CD4-positive, CD25-positive, alpha-beta regulatory T cell (primary cell): Measurements from ENCODE around the gene RASL10B. TPM values are rescaled to one million over a fixed set of nuclear protein-coding genes. Genes with fewer than 3 reads are reported as not detected.

ENCODE experiments used
- ATAC-seq, 2 donors: fragments of 150-1000 bp; cut with Tn5 transposase; one replicate each; pipeline ENCODE4 v1.10.0; 2021; ENCODE audit warnings: low read depth in 2 of 2, moderate number of reproducible peaks in 2 of 2, moderate library complexity in 1 of 2
- DNase-seq, 3 donors: peaks; one replicate each; pipeline versions ENCODE4 v3.0.0 to v3.0.0-alpha.2; 2012 to 2022; ENCODE audit warnings: mixed read lengths in 1 of 3
- H3K27ac ChIP-seq: one replicate; pipeline ENCODE4 v1.7.0; 2013; ENCODE audit warnings: mild to moderate bottlenecking, low read length; ENCODE audit not compliant: insufficient read depth, poor library complexity, severe bottlenecking
- H3K27me3 ChIP-seq: one replicate; pipeline ENCODE4 v1.7.0; 2013; ENCODE audit warnings: low read length; ENCODE audit not compliant: control insufficient read depth, insufficient read depth
- H3K36me3 ChIP-seq: one replicate; pipeline ENCODE4 v1.7.0; 2013; ENCODE audit warnings: mild to moderate bottlenecking, low read length, moderate library complexity; ENCODE audit not compliant: control insufficient read depth, insufficient read depth
- H3K4me1 ChIP-seq: 2 replicates; pipeline ENCODE4 v1.7.0; 2013; ENCODE audit warnings: mild to moderate bottlenecking, low read length; ENCODE audit not compliant: insufficient read depth, control insufficient read depth, poor library complexity, severe bottlenecking
- H3K4me3 ChIP-seq: one replicate; pipeline ENCODE4 v1.7.0; 2013; ENCODE audit warnings: low read depth, mild to moderate bottlenecking, low read length, moderate library complexity
- H3K9me3 ChIP-seq, 2 experiments: 1 replicate in 1 of 2; 2 replicates in 1 of 2; pipeline ENCODE4 v1.7.0; 2013; ENCODE audit warnings: low read length in 2 of 2, mild to moderate bottlenecking in 1 of 2, moderate library complexity in 1 of 2; ENCODE audit not compliant: control insufficient read depth in 2 of 2
- H3K27ac Mint-ChIP-seq, 3 donors: one replicate each; pipeline ENCODE4 v1.8.0; 2020 to 2022; ENCODE audit warnings: mild to moderate bottlenecking in 3 of 3, mixed read lengths in 3 of 3, moderate library complexity in 2 of 3
- H3K27me3 Mint-ChIP-seq: one replicate; pipeline ENCODE4 v1.8.0; 2022; ENCODE audit warnings: mild to moderate bottlenecking, mixed read lengths
- H3K36me3 Mint-ChIP-seq: one replicate; pipeline ENCODE4 v1.8.0; 2020; ENCODE audit warnings: mixed read lengths
- H3K4me1 Mint-ChIP-seq, 4 donors: one replicate each; pipeline ENCODE4 v1.8.0; 2020 to 2022; ENCODE audit warnings: mixed read lengths in 4 of 4, mild to moderate bottlenecking in 1 of 4
- H3K4me3 Mint-ChIP-seq, 4 donors: one replicate each; pipeline ENCODE4 v1.8.0; 2020 to 2022; ENCODE audit warnings: mild to moderate bottlenecking in 4 of 4, mixed read lengths in 4 of 4, moderate library complexity in 3 of 4
- H3K9me3 Mint-ChIP-seq, 7 donors: one replicate each; pipeline ENCODE4 v1.8.0; 2020 to 2022; ENCODE audit warnings: mixed read lengths in 7 of 7, mild to moderate bottlenecking in 3 of 7, moderate library complexity in 2 of 7
- polyA plus RNA-seq, 4 donors: library from polyadenylated mRNA; unstranded; fragments of 300-500 nt; fragmentation: Illumina TruSeq; gene quantifications; one replicate each; pipeline ENCODE4 v1.2.3, GENCODE V29; 2021
- total RNA-seq: library from RNA; stranded (reverse); gene quantifications from one replicate; pipeline ENCODE4 v1.2.3, GENCODE V29; 2022

The RASL10B gene
- total and polyA plus RNA-seq, 5 donors from 2014 or later, result 0.14 TPM; not detected in 4

DNA sequence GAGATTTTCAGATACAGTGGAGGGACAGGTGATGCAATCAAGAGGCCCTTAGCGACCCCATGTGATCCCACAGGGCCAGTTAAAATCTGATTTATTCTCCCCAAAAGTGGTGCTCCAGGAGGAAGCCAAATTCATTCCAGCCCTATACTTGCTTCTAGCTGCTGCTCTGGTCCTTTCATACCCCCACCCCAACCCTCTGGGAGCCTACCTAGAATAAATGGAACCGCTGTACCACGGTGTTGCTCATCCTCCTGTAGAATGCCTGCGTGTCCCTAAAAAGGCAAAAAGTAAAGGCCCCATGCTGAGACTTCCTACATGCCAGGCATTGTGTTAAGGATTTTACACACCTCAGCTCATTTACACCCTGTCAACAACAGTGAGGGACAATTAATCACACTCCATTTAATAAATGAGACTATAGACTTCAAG is 2.0 kb upstream of the RASL10B start:
- Mint-ChIP-seq H3K4me1 (peaks cover 7 to 28% (median 11%) of the 10 kb centered on the region in 4 donors), H3K27me3 (peaks cover 15% of the 10 kb centered on the region), H3K4me3 (peak overlapping the region in 2 of 4 donors; percentile 11 to 40), H3K36me3 (peaks cover 37% of the 10 kb centered on the region), H3K9me3 (no peaks in the 10 kb centered on the region), H3K27ac (no peak overlapping the region)
- ATAC-seq, result no peak
- H3K27me3 ChIP-seq, result no peaks in the 10 kb centered on the region
- DNase-seq, result no peak
- peaks cover 25% of the 10 kb centered on the region for H3K36me3 ChIP-seq
- H3K4me1 ChIP-seq, result peaks cover 7% of the 10 kb centered on the region
- H3K9me3 ChIP-seq, result no peaks in the 10 kb centered on the region
- no peak overlapping the region for H3K27ac ChIP-seq
- H3K4me3 ChIP-seq, result no peak overlapping the region

DNA sequence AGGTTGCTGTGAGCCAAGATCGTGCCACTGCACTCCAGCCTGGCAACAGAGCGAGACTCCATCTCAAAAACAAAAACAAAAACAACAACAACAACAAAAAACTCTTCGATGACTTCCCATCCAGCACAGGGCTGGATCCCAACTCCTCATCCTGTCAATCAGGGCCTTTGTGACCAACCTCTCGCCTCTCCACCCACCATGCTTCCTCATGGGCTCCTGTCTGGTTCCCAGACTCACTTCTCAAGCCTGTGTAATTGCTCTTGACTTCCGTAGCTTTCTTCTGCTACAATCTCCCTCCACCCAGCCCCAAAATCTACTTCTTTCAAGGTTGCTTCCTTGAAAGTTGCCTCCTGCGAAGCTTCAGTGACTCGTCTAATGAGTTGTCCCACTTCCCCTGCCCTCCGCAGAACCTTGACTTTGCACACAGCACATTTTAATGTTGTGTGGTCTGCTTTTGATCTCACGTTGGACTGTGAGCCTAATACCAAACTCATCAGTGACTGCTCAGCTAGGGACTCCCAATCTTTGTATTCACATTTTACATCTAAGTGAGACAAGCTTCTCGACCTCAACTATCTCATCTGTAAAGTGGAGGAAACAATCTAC is 936 bp upstream of the RASL10B start:
- Histone ChIP-seq H3K4me3 (no peak overlapping the region), H3K9me3 (no peaks in the 10 kb centered on the region), H3K27ac (no peak overlapping the region), H3K36me3 (peaks cover 14% of the 10 kb centered on the region), H3K27me3 (no peaks in the 10 kb centered on the region), H3K4me1 (peaks cover 7% of the 10 kb centered on the region)
- peaks cover 26% of the 10 kb centered on the region for H3K36me3 Mint-ChIP-seq
- ATAC-seq, result no peak
- peaks cover 7 to 28% (median 11%) of the 10 kb centered on the region in 4 donors for H3K4me1 Mint-ChIP-seq
- H3K27ac Mint-ChIP-seq, result peak overlapping the region; percentile 56 to 71 (median 67)
- peak overlapping the region in 3 of 4 donors; percentile 62 to 81 (median 62) for H3K4me3 Mint-ChIP-seq
- no peak for DNase-seq
- no peaks in the 10 kb centered on the region for H3K9me3 Mint-ChIP-seq
- peaks cover 19% of the 10 kb centered on the region for H3K27me3 Mint-ChIP-seq

DNA sequence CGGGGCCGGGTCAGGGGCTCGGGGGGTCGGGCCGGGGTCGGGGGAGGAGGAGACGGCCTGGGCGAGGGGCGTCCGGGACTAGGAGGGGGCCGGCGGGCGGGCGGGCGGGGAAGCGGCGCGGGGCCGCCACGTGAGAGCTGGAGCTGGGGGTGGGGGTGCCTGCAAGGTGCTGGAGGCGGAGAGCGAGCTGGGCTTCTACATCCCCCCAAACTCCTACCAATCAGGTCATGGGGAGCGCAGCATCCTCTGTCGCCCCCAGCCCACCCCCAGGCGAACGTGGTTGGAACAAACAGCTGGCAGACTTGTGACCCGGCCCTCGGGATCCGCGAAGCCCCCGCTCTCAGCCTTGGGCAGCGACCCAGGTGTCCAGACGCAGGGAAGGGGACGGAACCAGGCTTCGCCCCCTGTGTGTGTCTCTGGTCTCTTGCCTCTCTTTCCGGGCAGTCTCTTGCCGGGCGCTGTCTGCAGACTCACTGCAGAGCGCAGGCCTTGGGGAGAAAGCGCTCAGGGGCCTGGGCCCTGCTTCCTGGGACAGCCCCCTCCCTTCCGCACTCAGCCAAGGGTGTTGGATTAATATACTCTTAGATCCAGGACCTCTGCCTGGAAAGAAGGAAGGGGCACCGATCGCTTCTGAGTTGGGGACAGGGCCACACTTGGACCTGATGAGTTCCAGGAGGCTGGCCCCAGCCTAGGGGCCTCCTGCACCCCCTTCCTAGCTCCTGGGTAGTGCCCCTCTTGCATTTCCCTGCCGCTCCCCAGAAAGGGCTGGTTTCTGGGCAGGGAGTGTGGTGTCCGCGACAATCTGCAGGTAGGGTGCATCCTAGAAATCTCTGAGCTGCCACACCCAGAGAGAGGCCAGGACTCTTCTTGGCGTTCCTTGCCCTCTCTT is 722 bp downstream of the RASL10B start:
- peaks cover 1% of the 10 kb centered on the region for H3K36me3 ChIP-seq
- no peak for DNase-seq
- peak overlapping the region in 1 of 3 donors; percentile 78 for H3K27ac Mint-ChIP-seq
- no peaks in the 10 kb centered on the region for H3K9me3 Mint-ChIP-seq
- ATAC-seq, result no peak
- H3K36me3 Mint-ChIP-seq, result peaks cover 19% of the 10 kb centered on the region
- H3K4me1 ChIP-seq, result peaks cover 7% of the 10 kb centered on the region
- no peaks in the 10 kb centered on the region for H3K27me3 ChIP-seq
- no peaks in the 10 kb centered on the region for H3K9me3 ChIP-seq
- no peak overlapping the region for H3K27ac ChIP-seq
- peaks cover 21% of the 10 kb centered on the region for H3K27me3 Mint-ChIP-seq
- peaks cover 7 to 28% (median 11%) of the 10 kb centered on the region in 4 donors for H3K4me1 Mint-ChIP-seq
- H3K4me3 ChIP-seq, result no peak overlapping the region
- peak overlapping the region in 3 of 4 donors; percentile 52 to 81 (median 78) for H3K4me3 Mint-ChIP-seq

DNA sequence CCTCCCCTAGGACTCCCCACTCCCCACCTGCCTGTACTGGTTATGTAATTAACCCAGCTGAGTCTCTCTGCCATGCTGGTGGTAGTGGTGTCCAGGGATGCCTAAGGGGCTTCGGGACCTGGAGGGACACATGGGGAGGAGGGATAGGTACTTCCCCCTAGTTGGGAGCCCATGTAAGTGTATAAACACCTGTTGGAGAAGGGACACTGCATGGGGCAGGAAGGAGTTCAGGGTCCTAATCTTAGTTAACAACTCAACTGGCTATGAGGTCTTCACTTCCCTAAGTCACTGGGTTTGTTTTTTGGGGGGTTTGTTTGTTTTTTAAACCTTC is 1.3 kb downstream of the RASL10B start:
- Histone ChIP-seq H3K27ac (no peak overlapping the region), H3K4me3 (no peak overlapping the region), H3K36me3 (no peaks in the 10 kb centered on the region), H3K9me3 (no peaks in the 10 kb centered on the region), H3K27me3 (no peaks in the 10 kb centered on the region), H3K4me1 (peaks cover 7% of the 10 kb centered on the region)
- DNase-seq (no peak), ATAC-seq (no peak)
- Mint-ChIP-seq H3K4me1 (peaks cover 7 to 28% (median 11%) of the 10 kb centered on the region in 4 donors), H3K9me3 (no peaks in the 10 kb centered on the region), H3K4me3 (peak overlapping the region in 3 of 4 donors; percentile 52 to 81 (median 78)), H3K36me3 (peaks cover 13% of the 10 kb centered on the region), H3K27ac (no peak overlapping the region), H3K27me3 (peaks cover 23% of the 10 kb centered on the region)

DNA sequence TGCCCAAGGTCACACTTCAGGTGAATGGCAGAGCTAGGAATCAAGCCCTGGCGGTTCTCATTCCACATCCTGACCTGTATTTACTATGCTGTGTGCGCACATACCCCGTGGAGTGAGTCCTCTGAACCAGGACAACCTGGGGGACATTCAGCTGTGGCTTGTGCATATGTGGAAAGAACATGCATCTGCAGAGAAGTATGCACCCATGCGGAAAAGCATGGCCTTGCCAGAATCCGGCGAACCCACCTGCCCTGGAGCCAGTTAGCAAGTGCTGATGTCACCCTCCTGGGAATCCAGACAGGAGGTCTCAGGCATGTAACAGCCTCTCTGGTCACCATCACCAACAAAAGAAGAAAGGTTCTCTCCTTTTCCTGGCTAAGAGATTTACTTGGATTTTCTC is 1.9 kb downstream of the RASL10B start:
- peaks cover 7 to 28% (median 11%) of the 10 kb centered on the region in 4 donors for H3K4me1 Mint-ChIP-seq
- H3K9me3 Mint-ChIP-seq, result no peaks in the 10 kb centered on the region
- ATAC-seq (no peak), DNase-seq (no peak)
- Histone ChIP-seq H3K4me3 (no peak overlapping the region), H3K27ac (no peak overlapping the region), H3K4me1 (peaks cover 7% of the 10 kb centered on the region), H3K27me3 (no peaks in the 10 kb centered on the region), H3K9me3 (no peaks in the 10 kb centered on the region), H3K36me3 (no peaks in the 10 kb centered on the region)
- no peak overlapping the region for H3K27ac Mint-ChIP-seq
- H3K27me3 Mint-ChIP-seq, result peaks cover 23% of the 10 kb centered on the region
- peaks cover 7% of the 10 kb centered on the region for H3K36me3 Mint-ChIP-seq
- H3K4me3 Mint-ChIP-seq, result no peak overlapping the region

DNA sequence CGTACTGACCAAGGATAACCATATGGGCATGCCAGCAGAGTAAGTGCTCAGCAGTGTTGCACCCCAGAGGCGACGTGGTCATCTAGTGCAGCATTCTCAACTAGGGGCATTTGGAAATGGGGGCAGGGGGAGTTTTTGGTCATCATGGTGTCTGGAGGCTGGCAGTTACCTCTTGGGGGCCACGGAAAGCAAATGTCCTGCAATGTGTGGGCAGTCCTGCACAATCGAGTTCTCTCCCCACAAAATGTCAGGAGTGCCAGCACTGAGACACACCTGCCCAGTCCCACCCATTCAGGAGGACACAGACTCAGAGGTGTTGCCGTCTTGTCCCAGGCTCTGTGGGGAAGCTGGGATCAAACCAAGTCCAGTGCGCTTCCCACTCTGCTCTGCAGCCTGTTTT is 3.0 kb downstream of the RASL10B start:
- H3K4me3 Mint-ChIP-seq, result peak overlapping the region in 1 of 4 donors; percentile 11
- H3K4me1 ChIP-seq, result peaks cover 7% of the 10 kb centered on the region
- ATAC-seq (no peak), DNase-seq (no peak)
- no peak overlapping the region for H3K4me3 ChIP-seq
- H3K4me1 Mint-ChIP-seq, result peaks cover 7 to 23% (median 10%) of the 10 kb centered on the region in 4 donors
- H3K27me3 ChIP-seq, result no peaks in the 10 kb centered on the region
- no peaks in the 10 kb centered on the region for H3K36me3 ChIP-seq
- H3K9me3 Mint-ChIP-seq, result no peaks in the 10 kb centered on the region
- H3K27me3 Mint-ChIP-seq, result peaks cover 24% of the 10 kb centered on the region
- peak overlapping the region in 1 of 3 donors; percentile 21 for H3K27ac Mint-ChIP-seq
- no peaks in the 10 kb centered on the region for H3K9me3 ChIP-seq
- no peak overlapping the region for H3K27ac ChIP-seq
- no peaks in the 10 kb centered on the region for H3K36me3 Mint-ChIP-seq

DNA sequence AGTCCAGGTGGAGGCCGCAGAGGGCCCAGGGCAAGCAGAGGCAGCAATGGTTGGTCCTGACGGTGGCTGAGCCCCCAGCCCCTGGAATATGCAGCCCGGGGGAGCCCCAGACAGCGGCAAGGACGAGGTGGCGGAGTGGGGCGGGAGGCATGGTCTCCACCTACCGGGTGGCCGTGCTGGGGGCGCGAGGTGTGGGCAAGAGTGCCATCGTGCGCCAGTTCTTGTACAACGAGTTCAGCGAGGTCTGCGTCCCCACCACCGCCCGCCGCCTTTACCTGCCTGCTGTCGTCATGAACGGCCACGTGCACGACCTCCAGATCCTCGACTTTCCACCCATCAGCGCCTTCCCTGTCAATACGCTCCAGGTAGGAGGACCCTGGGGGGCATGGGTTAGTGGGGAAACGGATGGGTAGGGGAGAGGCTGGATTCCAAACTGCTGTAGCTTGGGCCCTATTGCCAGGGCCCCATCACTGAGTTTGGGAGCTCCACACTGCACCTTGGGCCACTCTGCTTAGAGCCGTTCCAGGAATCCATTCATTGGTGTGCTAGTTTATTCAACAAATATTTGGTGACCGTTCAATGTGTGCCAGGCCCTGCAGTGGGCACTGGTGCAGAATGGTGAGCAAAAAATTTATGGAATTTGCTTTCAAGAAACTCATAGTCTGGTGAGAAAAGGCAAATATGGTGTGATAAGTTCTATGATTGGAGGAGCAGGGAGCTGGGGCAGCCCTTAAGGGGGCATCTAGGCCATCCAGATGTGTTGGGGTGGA is 3.8 kb downstream of the RASL10B start:
- no peaks in the 10 kb centered on the region for H3K27me3 ChIP-seq
- no peaks in the 10 kb centered on the region for H3K36me3 ChIP-seq
- H3K9me3 ChIP-seq, result no peaks in the 10 kb centered on the region
- Mint-ChIP-seq H3K27me3 (peaks cover 33% of the 10 kb centered on the region), H3K36me3 (no peaks in the 10 kb centered on the region), H3K4me3 (peak overlapping the region in 1 of 4 donors; percentile 32), H3K4me1 (peaks cover 7 to 19% (median 9%) of the 10 kb centered on the region in 4 donors), H3K9me3 (no peaks in the 10 kb centered on the region), H3K27ac (no peak overlapping the region)
- H3K4me3 ChIP-seq, result no peak overlapping the region
- no peak overlapping the region for H3K27ac ChIP-seq
- ATAC-seq, result no peak
- H3K4me1 ChIP-seq, result peaks cover 7% of the 10 kb centered on the region
- no peak for DNase-seq
